Inflammatory macrophage treated with lipopolysaccharide for 4 hours (primary cell): ENCODE results near the gene SORCS2.

Experiments used
- DNase-seq: peaks from one replicate; pipeline ENCODE4 v3.0.0-alpha.2; 2020

The SORCS2 gene

GRCh38 chr4:7649741-7650531 lies 457.6 kb downstream of the SORCS2 start:
- peak; percentile 88 for DNase-seq

GRCh38 chr4:7650606-7651385 lies 458.5 kb downstream of the SORCS2 start:
- no peak for DNase-seq

GRCh38 chr4:7651461-7651921 lies 459.2 kb downstream of the SORCS2 start:
- DNase-seq, result no peak

GRCh38 chr4:7652006-7652405 lies 459.7 kb downstream of the SORCS2 start:
- no peak for DNase-seq

GRCh38 chr4:7652451-7652881 lies 460.1 kb downstream of the SORCS2 start:
- DNase-seq, result no peak

- DNase-seq, result no peak
Measured at GRCh38 chr4:7652906-7653305, 460.6 kb downstream of the SORCS2 start.

- peak; percentile 89 for DNase-seq
Measured at GRCh38 chr4:7653510-7654369, 461.4 kb downstream of the SORCS2 start.

GRCh38 chr4:7654550-7655445 lies 462.5 kb downstream of the SORCS2 start:
- no peak for DNase-seq

GRCh38 chr4:7655511-7656243 lies 463.3 kb downstream of the SORCS2 start:
- DNase-seq, result no peak

- DNase-seq, result no peak
Measured at GRCh38 chr4:7656244-7656800, 464.0 kb downstream of the SORCS2 start.

- DNase-seq, result peak; percentile 21
Measured at GRCh38 chr4:7657545-7658297, 465.4 kb downstream of the SORCS2 start.

- no peak for DNase-seq
Measured at GRCh38 chr4:7658341-7659204, 466.2 kb downstream of the SORCS2 start.

GRCh38 chr4:7659429-7660175 lies 467.3 kb downstream of the SORCS2 start:
- DNase-seq, result no peak

- DNase-seq, result no peak
Measured at GRCh38 chr4:7660176-7661039, 468.1 kb downstream of the SORCS2 start.

- no peak for DNase-seq
Measured at GRCh38 chr4:7661066-7661748, 468.9 kb downstream of the SORCS2 start.

GRCh38 chr4:7661846-7662506 lies 469.6 kb downstream of the SORCS2 start:
- no peak for DNase-seq
